ENCODE results near the gene FEV. TPM values are rescaled to one million over a fixed set of nuclear protein-coding genes. Genes with fewer than 3 reads are reported as not detected.

The FEV gene
- polyA plus RNA-seq, 1 donor from 2014 or later = not detected

DNA sequence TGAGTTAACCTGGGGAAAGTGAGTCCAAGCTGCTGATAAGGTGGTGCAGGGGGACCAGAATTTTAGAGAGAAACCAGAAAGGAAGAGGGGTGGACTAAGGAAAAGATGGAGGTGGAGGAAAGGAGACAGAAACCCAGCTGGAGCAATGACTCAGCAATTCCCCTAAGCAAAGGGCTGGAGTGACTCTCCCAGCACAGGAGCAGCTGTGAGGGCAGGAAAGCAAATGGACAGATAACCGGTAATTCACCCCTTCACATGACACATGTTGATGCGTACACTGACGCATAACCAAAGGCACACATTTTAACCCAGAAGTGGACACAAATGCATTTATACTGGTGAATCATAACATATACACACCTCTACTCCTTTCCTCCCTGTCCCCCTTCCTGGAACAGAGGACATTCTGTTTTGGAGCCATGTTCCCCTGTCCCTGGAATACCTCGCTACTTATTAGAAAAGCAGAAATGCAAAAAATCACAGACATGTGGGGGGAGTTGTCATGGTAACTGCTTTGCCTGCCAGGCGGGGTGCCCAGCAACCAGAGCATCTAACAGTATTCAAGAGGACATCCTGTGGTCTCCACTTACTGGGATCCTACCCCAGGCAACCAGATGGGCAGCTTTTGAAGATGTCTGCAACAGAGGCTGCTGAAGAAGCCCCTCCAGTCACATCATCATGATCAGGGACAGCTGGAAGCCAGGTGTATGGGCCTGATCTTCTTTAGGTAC lies 20.8 kb downstream of the FEV start:
- Histone ChIP-seq H4K20me1 (ENCODE audit: insufficient read depth) (no peaks in the 10 kb centered on the region), H3K36me3 (ENCODE audit: insufficient read depth, low read length) (no peaks in the 10 kb centered on the region), H3K4me3 (ENCODE audit: low read length) (peak overlapping the region; percentile 71), H3K9me3 (ENCODE audit: low read length) (no peaks in the 10 kb centered on the region), H3K4me2 (ENCODE audit: low read length) (peak overlapping the region; percentile 57), H3K27ac (ENCODE audit: low read length) (peak overlapping the region; percentile 47), H2AFZ (ENCODE audit: low read depth, low read length) (no peak overlapping the region), H3K79me2 (replicated peaks; ENCODE audit: insufficient read depth, low read length) (no peaks in the 10 kb centered on the region), H3K9ac (ENCODE audit: low read length) (peak overlapping the region; percentile 59), H3F3A (ENCODE audit: insufficient read depth, low read length, poor library complexity, severe bottlenecking) (no peaks in the 10 kb centered on the region), H3K9me2 (ENCODE audit: insufficient read depth, low read length) (no peaks in the 10 kb centered on the region), H3K27me3 (ENCODE audit: insufficient read depth, low read depth, low read length) (peaks cover 35% of the 10 kb centered on the region)
- no peak for TF ChIP-seq RAD21 (conservative IDR thresholded peaks at IDR 0.05)
- TF ChIP-seq TAF1 (IDR thresholded peaks at IDR 0.05; ENCODE audit: low read depth) = no peak
- no peak for TF ChIP-seq MXI1 (conservative IDR thresholded peaks at IDR 0.05; ENCODE audit: poor library complexity, severe bottlenecking)
- TF ChIP-seq, protein P1, sequence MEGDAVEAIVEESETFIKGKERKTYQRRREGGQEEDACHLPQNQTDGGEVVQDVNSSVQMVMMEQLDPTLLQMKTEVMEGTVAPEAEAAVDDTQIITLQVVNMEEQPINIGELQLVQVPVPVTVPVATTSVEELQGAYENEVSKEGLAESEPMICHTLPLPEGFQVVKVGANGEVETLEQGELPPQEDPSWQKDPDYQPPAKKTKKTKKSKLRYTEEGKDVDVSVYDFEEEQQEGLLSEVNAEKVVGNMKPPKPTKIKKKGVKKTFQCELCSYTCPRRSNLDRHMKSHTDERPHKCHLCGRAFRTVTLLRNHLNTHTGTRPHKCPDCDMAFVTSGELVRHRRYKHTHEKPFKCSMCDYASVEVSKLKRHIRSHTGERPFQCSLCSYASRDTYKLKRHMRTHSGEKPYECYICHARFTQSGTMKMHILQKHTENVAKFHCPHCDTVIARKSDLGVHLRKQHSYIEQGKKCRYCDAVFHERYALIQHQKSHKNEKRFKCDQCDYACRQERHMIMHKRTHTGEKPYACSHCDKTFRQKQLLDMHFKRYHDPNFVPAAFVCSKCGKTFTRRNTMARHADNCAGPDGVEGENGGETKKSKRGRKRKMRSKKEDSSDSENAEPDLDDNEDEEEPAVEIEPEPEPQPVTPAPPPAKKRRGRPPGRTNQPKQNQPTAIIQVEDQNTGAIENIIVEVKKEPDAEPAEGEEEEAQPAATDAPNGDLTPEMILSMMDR (IDR thresholded peaks at IDR 0.05; ENCODE audit: poor library complexity, severe bottlenecking) = no peak
- no peak for TF ChIP-seq EZH2 (IDR thresholded peaks at IDR 0.05; ENCODE audit: borderline replicate concordance, insufficient read depth, low read length, poor library complexity, severe bottlenecking)
- TF ChIP-seq, protein P2, sequence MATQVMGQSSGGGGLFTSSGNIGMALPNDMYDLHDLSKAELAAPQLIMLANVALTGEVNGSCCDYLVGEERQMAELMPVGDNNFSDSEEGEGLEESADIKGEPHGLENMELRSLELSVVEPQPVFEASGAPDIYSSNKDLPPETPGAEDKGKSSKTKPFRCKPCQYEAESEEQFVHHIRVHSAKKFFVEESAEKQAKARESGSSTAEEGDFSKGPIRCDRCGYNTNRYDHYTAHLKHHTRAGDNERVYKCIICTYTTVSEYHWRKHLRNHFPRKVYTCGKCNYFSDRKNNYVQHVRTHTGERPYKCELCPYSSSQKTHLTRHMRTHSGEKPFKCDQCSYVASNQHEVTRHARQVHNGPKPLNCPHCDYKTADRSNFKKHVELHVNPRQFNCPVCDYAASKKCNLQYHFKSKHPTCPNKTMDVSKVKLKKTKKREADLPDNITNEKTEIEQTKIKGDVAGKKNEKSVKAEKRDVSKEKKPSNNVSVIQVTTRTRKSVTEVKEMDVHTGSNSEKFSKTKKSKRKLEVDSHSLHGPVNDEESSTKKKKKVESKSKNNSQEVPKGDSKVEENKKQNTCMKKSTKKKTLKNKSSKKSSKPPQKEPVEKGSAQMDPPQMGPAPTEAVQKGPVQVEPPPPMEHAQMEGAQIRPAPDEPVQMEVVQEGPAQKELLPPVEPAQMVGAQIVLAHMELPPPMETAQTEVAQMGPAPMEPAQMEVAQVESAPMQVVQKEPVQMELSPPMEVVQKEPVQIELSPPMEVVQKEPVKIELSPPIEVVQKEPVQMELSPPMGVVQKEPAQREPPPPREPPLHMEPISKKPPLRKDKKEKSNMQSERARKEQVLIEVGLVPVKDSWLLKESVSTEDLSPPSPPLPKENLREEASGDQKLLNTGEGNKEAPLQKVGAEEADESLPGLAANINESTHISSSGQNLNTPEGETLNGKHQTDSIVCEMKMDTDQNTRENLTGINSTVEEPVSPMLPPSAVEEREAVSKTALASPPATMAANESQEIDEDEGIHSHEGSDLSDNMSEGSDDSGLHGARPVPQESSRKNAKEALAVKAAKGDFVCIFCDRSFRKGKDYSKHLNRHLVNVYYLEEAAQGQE (IDR thresholded peaks at IDR 0.05; ENCODE audit: borderline replicate concordance) = no peak
- TF ChIP-seq EP300 (conservative IDR thresholded peaks at IDR 0.05; ENCODE audit: poor library complexity, severe bottlenecking) = no peak
- no peak for TF ChIP-seq POLR2AphosphoS5 (IDR thresholded peaks at IDR 0.05)
- no peak for TF ChIP-seq SMC3 (conservative IDR thresholded peaks at IDR 0.05; ENCODE audit: poor library complexity)

DNA sequence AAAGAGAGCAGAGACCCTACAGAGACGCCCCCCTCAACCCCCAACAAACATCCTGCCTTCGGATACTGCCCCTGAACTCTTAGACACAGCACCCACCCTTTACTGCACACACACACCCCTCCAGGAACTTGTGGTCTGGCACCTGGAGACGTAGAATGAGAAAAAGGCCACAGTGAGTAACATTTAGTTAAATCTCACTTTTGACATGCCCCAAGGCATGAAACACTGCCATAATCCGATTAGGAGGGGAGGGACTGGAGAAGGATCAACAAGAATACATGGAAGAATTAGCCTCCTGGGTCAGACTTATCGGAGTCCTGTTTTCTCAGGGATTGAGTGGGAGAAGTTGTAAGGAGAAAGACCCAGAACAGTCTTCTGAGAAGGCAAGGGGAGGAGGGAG lies 21.4 kb downstream of the FEV start:
- Histone ChIP-seq H3K27ac (ENCODE audit: low read length) (peak overlapping the region; percentile 47), H4K20me1 (ENCODE audit: insufficient read depth) (no peaks in the 10 kb centered on the region), H3K27me3 (ENCODE audit: insufficient read depth, low read depth, low read length) (peaks cover 32% of the 10 kb centered on the region), H3K36me3 (ENCODE audit: insufficient read depth, low read length) (no peaks in the 10 kb centered on the region), H3F3A (ENCODE audit: insufficient read depth, low read length, poor library complexity, severe bottlenecking) (no peaks in the 10 kb centered on the region), H3K4me3 (ENCODE audit: low read length) (peak overlapping the region; percentile 71), H3K9ac (ENCODE audit: low read length) (peak overlapping the region; percentile 59), H3K79me2 (replicated peaks; ENCODE audit: insufficient read depth, low read length) (no peaks in the 10 kb centered on the region), H3K4me2 (ENCODE audit: low read length) (peak overlapping the region; percentile 57), H3K9me2 (ENCODE audit: insufficient read depth, low read length) (no peaks in the 10 kb centered on the region), H3K9me3 (ENCODE audit: low read length) (no peaks in the 10 kb centered on the region), H2AFZ (ENCODE audit: low read depth, low read length) (no peak overlapping the region)
- TF ChIP-seq EP300 (conservative IDR thresholded peaks at IDR 0.05; ENCODE audit: poor library complexity, severe bottlenecking) (no peak), POLR2AphosphoS5 (IDR thresholded peaks at IDR 0.05) (no peak), SMC3 (conservative IDR thresholded peaks at IDR 0.05; ENCODE audit: poor library complexity) (no peak), RAD21 (conservative IDR thresholded peaks at IDR 0.05) (no peak), TAF1 (IDR thresholded peaks at IDR 0.05; ENCODE audit: low read depth) (no peak), MXI1 (conservative IDR thresholded peaks at IDR 0.05; ENCODE audit: poor library complexity, severe bottlenecking) (no peak)
- TF ChIP-seq, protein P1 (IDR thresholded peaks at IDR 0.05; ENCODE audit: poor library complexity, severe bottlenecking) = no peak
